Testis (tissue), 3 donors: ENCODE measurements around the gene CROCC2. TPM values are rescaled to one million over a fixed set of nuclear protein-coding genes. Genes with fewer than 3 reads are reported as not detected.

Source experiments
- DNase-seq: peaks from one replicate; pipeline ENCODE4 v3.0.0-alpha.2; 2019
- H3K27ac ChIP-seq, 2 donors: fragments of 200-600 bp; sonication (generic); one replicate each; pipeline ENCODE4 v1.5.1; 2019
- H3K27me3 ChIP-seq: fragments of 200-600 bp; sonication (generic); one replicate; pipeline ENCODE4 v1.5.1; 2019
- H3K36me3 ChIP-seq: fragments of 200-600 bp; sonication (generic); one replicate; pipeline ENCODE4 v1.5.1; 2017; ENCODE audit warnings: low read depth; ENCODE audit errors: missing control alignments
- H3K4me1 ChIP-seq: fragments of 200-600 bp; sonication (generic); one replicate; pipeline ENCODE4 v1.5.1; 2019
- H3K4me3 ChIP-seq, 2 donors: fragments of 200-600 bp; sonication (generic); one replicate each; pipeline ENCODE4 v1.5.1; 2017 to 2019
- H3K9me3 ChIP-seq: fragments of 200-600 bp; sonication (generic); one replicate; pipeline ENCODE4 v1.5.1; 2017
- CTCF ChIP-seq, 3 experiments: fragments of 450-650 bp in 2 of 3; fragments of 200-600 bp in 1 of 3; sonication (generic) in 1 of 3; IDR thresholded peaks; one replicate each; pipeline ENCODE4 v1.5.1; 2016 to 2019; ENCODE audit warnings: antibody characterized with exemption in 3 of 3, mild to moderate bottlenecking in 2 of 3, moderate library complexity in 1 of 3
- POLR2A ChIP-seq: fragments of 450-650 bp; IDR thresholded peaks from one replicate; pipeline ENCODE4 v1.6.1; 2017; ENCODE audit warnings: antibody characterized with exemption, mild to moderate bottlenecking, moderate library complexity
- WGBS, 2 donors: methylation state at CpG; one replicate each; pipeline ENCODE4 v1.1.5; 2018; 5-methylcytosine and 5-hydroxymethylcytosine counted together
- intact Hi-C: fragments of 100-400 bp; cut with DNase I; formaldehyde crosslinking; loops from one replicate; pipeline ENCODE4 v1.15.1; 2023; ENCODE audit warnings: low total_unique reads
- polyA plus RNA-seq: library from polyadenylated mRNA; stranded (reverse); fragments of 350-450 nt; fragmentation: Illumina TruSeq; extraction: RNeasy Lipid Tissue Mini Kit (QIAGEN cat#74804); gene quantifications from one replicate; pipeline ENCODE4 v1.2.3, GENCODE V29; 2014; ENCODE audit warnings: low read depth, low replicate concordance; ENCODE audit not compliant: insufficient read depth
- total RNA-seq, 2 donors: library from RNA; depleted of rRNA; stranded (reverse); fragments of >200 nt; gene quantifications; one replicate each; pipeline ENCODE4 v1.2.3, GENCODE V29; 2016

CROCC2 gene
- total and polyA plus RNA-seq, 3 donors from 2014 or later = 0.43 to 0.55 (median 0.51) TPM

- no peaks in the 10 kb centered on the region for H3K9me3 ChIP-seq
- no peaks in the 10 kb centered on the region for H3K36me3 ChIP-seq
- H3K4me3 ChIP-seq = no peak overlapping the region
- 92 to 93% methylated on average over 14 to 18 of the region's 19 CpGs for WGBS, 2 donors
- DNase-seq = peak; percentile 12
- H3K27ac ChIP-seq = peak overlapping the region in 1 of 2 donors; percentile 66
- H3K4me1 ChIP-seq = peaks cover 58% of the 10 kb centered on the region
- TF ChIP-seq POLR2A = no peak
- TF ChIP-seq CTCF (IDR thresholded peaks at IDR 0.05) = no peak
- H3K27me3 ChIP-seq = no peaks in the 10 kb centered on the region
- intact Hi-C loops = no loop called here
Observed at GRCh38 chr2:240958366-240959213, 52.5 kb downstream of the CROCC2 start.

- H3K27ac ChIP-seq = peak overlapping the region; percentile 66 to 68
- H3K4me3 ChIP-seq = no peak overlapping the region
- no peaks in the 10 kb centered on the region for H3K36me3 ChIP-seq
- intact Hi-C loops = no loop called here
- 88 to 91% methylated on average over 14 to 15 of the region's 15 CpGs for WGBS, 2 donors
- TF ChIP-seq CTCF (IDR thresholded peaks at IDR 0.05) = no peak
- TF ChIP-seq POLR2A = no peak
- DNase-seq = peak; percentile 14
- no peaks in the 10 kb centered on the region for H3K9me3 ChIP-seq
- no peaks in the 10 kb centered on the region for H3K27me3 ChIP-seq
- H3K4me1 ChIP-seq = peaks cover 62% of the 10 kb centered on the region
Observed at GRCh38 chr2:240959214-240959940, 53.2 kb downstream of the CROCC2 start.

- DNase-seq = peak; percentile 22
- H3K4me1 ChIP-seq = peaks cover 63% of the 10 kb centered on the region
- H3K4me3 ChIP-seq = no peak overlapping the region
- intact Hi-C loops = no loop called here
- WGBS, 2 donors = 61 to 62% methylated on average over 10 to 14 of the region's 14 CpGs
- no peaks in the 10 kb centered on the region for H3K36me3 ChIP-seq
- H3K27me3 ChIP-seq = no peaks in the 10 kb centered on the region
- TF ChIP-seq CTCF (IDR thresholded peaks at IDR 0.05) (no peak), POLR2A (no peak)
- no peaks in the 10 kb centered on the region for H3K9me3 ChIP-seq
- H3K27ac ChIP-seq = peak overlapping the region; percentile 66 to 68
Observed at GRCh38 chr2:240959941-240960308, 53.8 kb downstream of the CROCC2 start.

GRCh38 chr2:240960309-240960970 is 54.3 kb downstream of the CROCC2 start:
- H3K4me3 ChIP-seq = no peak overlapping the region
- intact Hi-C loops = no loop called here
- peak; percentile 79 for DNase-seq
- WGBS, 2 donors = 28 to 29% methylated on average over 18 to 28 of the region's 28 CpGs
- TF ChIP-seq POLR2A (no peak), CTCF (IDR thresholded peaks at IDR 0.05) (no peak)
- peak overlapping the region; percentile 66 to 68 for H3K27ac ChIP-seq
- peaks cover 61% of the 10 kb centered on the region for H3K4me1 ChIP-seq
- no peaks in the 10 kb centered on the region for H3K27me3 ChIP-seq
- no peaks in the 10 kb centered on the region for H3K9me3 ChIP-seq
- H3K36me3 ChIP-seq = no peaks in the 10 kb centered on the region
